ENCODE results near the gene GULP1. TPM values are rescaled to one million over a fixed set of nuclear protein-coding genes. Genes with fewer than 3 reads are reported as not detected.

Gene GULP1
- total RNA-seq, 1 donor from 2014 or later: 57.2 TPM

DNA sequence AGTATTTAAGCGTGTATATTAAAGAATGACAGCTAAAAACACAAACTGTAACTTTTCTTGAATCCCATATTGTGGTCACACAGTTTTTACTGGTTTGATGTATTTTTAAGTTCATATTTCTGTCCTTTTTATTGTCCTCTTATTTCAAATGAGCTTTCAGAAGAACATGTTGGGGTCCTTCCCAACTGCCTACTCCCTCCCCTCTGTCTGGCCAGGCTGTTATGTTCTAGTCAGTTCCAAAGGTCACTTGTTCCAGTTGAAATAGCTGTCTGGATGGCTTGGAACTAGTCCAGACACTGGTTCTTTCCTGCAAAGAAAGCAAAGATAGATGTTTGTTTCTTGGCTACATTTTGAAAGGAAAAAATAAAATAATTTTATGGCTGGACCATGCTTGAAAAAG lies 306.9 kb downstream of the GULP1 start:
- DNase-seq (ENCODE audit: extremely low spot score in 2 of 2): no peak
- peak overlapping the region; percentile 49 for H3K27ac ChIP-seq
- intact Hi-C loops (cut with DNase I): no loop called here
- H3K36me3 ChIP-seq: no peaks in the 10 kb centered on the region
- no peak for TF ChIP-seq POLR2AphosphoS5 (IDR thresholded peaks at IDR 0.05; ENCODE audit: insufficient read depth in 1 of 2, low read depth in 1 of 2)
- TF ChIP-seq POLR2A (IDR thresholded peaks at IDR 0.05): no peak
- TF ChIP-seq, protein P1, sequence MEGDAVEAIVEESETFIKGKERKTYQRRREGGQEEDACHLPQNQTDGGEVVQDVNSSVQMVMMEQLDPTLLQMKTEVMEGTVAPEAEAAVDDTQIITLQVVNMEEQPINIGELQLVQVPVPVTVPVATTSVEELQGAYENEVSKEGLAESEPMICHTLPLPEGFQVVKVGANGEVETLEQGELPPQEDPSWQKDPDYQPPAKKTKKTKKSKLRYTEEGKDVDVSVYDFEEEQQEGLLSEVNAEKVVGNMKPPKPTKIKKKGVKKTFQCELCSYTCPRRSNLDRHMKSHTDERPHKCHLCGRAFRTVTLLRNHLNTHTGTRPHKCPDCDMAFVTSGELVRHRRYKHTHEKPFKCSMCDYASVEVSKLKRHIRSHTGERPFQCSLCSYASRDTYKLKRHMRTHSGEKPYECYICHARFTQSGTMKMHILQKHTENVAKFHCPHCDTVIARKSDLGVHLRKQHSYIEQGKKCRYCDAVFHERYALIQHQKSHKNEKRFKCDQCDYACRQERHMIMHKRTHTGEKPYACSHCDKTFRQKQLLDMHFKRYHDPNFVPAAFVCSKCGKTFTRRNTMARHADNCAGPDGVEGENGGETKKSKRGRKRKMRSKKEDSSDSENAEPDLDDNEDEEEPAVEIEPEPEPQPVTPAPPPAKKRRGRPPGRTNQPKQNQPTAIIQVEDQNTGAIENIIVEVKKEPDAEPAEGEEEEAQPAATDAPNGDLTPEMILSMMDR (IDR thresholded peaks at IDR 0.05): no peak
- no peaks in the 10 kb centered on the region for H3K9me3 ChIP-seq
- H3K4me3 ChIP-seq: no peak overlapping the region
- no peaks in the 10 kb centered on the region for H3K4me1 ChIP-seq
- H3K27me3 ChIP-seq: no peaks in the 10 kb centered on the region

DNA sequence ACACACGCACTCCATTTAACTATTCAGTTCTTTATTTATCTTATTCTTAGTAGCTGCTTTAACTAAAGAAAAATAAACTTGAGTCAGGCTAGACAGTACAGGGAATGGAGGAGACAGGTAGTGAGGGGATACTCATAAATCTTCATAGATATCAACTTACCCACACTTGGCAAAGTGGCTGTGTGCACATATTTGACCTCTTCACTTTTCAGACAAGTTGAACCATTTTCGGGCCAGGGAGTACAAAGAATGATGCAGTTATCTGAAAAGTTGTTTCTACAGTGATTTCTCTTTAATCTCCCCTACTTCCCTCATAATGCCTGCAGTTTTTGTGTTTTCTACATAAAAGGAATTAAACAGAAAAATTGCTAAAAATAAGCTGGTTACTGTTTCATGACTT lies 307.5 kb downstream of the GULP1 start:
- Histone ChIP-seq H3K36me3 (no peaks in the 10 kb centered on the region), H3K27me3 (no peaks in the 10 kb centered on the region), H3K4me1 (no peaks in the 10 kb centered on the region), H3K27ac (peak overlapping the region; percentile 49), H3K9me3 (no peaks in the 10 kb centered on the region), H3K4me3 (no peak overlapping the region)
- TF ChIP-seq, protein P1 (IDR thresholded peaks at IDR 0.05): no peak
- no peak for TF ChIP-seq POLR2A (IDR thresholded peaks at IDR 0.05)
- no peak for TF ChIP-seq POLR2AphosphoS5 (IDR thresholded peaks at IDR 0.05; ENCODE audit: insufficient read depth in 1 of 2, low read depth in 1 of 2)
- intact Hi-C loops (cut with DNase I): no loop called here
- DNase-seq (ENCODE audit: extremely low spot score in 2 of 2): no peak

DNA sequence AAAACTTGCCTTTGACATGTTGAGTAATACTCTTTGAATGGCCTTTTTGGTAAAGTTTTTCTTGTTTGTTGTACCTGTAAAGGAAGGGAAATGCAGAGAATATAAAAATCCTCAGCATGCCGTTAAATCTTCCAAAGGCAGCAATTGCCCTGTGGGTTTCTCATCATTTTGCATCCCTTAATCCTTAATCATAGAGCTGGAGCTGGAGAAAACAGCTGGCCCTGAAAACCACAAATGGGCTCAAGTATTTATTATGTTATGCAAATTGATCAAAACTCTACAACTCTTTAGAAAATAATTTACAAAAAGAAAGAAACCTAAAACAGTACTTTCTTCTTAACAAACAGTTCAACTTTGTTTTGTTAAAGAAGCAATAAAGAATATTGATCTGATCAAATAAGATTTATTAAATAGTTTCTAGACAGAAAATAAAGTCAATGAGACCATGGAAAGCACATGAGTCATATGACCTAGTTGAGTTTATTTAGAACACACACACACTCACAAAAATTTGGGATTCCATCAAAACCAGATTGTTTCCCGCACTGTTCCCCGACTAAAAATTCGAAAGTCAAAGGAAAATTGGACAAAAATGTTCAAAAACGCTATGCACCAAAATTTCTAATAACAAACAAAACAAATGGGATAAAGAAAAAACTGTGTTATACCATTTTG lies 309.0 kb downstream of the GULP1 start:
- DNase-seq (ENCODE audit: extremely low spot score in 2 of 2): no peak
- Histone ChIP-seq H3K9me3 (no peaks in the 10 kb centered on the region), H3K27ac (peak overlapping the region; percentile 49), H3K36me3 (no peaks in the 10 kb centered on the region), H3K4me1 (no peaks in the 10 kb centered on the region), H3K27me3 (no peaks in the 10 kb centered on the region), H3K4me3 (no peak overlapping the region)
- intact Hi-C loops (cut with DNase I): no loop called here
- TF ChIP-seq POLR2A (IDR thresholded peaks at IDR 0.05) (no peak), POLR2AphosphoS5 (IDR thresholded peaks at IDR 0.05; ENCODE audit: insufficient read depth in 1 of 2, low read depth in 1 of 2) (no peak)

DNA sequence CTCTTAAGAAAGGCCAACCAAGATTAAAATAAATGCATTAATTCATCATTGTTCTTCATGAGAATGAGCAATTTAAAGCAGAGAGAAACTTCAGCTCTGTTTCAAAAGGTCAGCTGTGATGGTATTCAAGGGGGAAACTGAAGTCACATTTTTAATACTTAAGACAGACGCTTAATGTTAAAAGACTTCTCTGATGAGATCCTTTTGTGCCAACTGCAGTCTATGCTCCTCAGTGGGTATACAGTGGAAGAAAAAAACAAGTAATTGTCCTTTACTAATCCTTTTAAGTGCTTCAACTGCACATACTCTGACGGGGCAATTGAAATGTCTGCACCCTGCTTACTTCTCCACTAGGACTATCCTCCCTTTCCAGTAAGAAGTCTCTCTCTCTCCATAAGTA lies 309.7 kb downstream of the GULP1 start:
- intact Hi-C loops (cut with DNase I): no loop called here
- peak overlapping the region; percentile 14 for H3K27ac ChIP-seq
- TF ChIP-seq POLR2AphosphoS5 (IDR thresholded peaks at IDR 0.05; ENCODE audit: insufficient read depth in 1 of 2, low read depth in 1 of 2) (no peak), POLR2A (IDR thresholded peaks at IDR 0.05) (no peak)
- TF ChIP-seq, protein P1 (IDR thresholded peaks at IDR 0.05): no peak

DNA sequence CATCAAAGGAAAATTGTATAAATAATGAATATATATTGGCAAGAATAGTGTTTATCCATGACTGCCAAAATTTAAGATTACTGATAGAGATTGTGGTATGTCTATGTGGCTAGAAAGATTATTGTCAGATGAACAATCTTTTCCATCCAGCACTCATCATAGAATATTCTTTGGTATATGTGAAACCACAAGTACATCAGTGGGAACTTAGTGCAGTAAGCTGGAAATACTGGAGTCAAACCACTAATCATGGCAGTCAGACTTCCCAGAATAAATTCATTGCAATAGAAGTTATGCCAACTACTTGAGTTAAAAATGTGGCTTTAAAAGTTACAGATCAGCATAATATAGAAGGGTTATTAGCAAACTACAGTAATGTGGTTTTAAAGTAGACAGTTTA lies 310.3 kb downstream of the GULP1 start:
- H3K27me3 ChIP-seq: no peaks in the 10 kb centered on the region
- intact Hi-C loops (cut with DNase I): no loop called here
- H3K36me3 ChIP-seq: no peaks in the 10 kb centered on the region
- no peak overlapping the region for H3K4me3 ChIP-seq
- H3K27ac ChIP-seq: no peak overlapping the region
- TF ChIP-seq, protein P1 (IDR thresholded peaks at IDR 0.05): no peak
- TF ChIP-seq POLR2AphosphoS5 (IDR thresholded peaks at IDR 0.05; ENCODE audit: insufficient read depth in 1 of 2, low read depth in 1 of 2): no peak
- TF ChIP-seq POLR2A (IDR thresholded peaks at IDR 0.05): no peak
- no peaks in the 10 kb centered on the region for H3K9me3 ChIP-seq
- DNase-seq (ENCODE audit: extremely low spot score in 2 of 2): no peak
- H3K4me1 ChIP-seq: no peaks in the 10 kb centered on the region

More for the DNA sequence above, 309.7 kb downstream of the GULP1 start:
- H3K4me3 ChIP-seq: no peak overlapping the region
- H3K27me3 ChIP-seq: no peaks in the 10 kb centered on the region
- H3K4me1 ChIP-seq: no peaks in the 10 kb centered on the region
- DNase-seq (ENCODE audit: extremely low spot score in 2 of 2): no peak
- no peaks in the 10 kb centered on the region for H3K9me3 ChIP-seq
- H3K36me3 ChIP-seq: no peaks in the 10 kb centered on the region

Measured in vagina (tissue), 2 donors.